Right lobe of liver (tissue), 6 donors: ENCODE measurements around the gene ESRP2. TPM values are rescaled to one million over a fixed set of nuclear protein-coding genes. Genes with fewer than 3 reads are reported as not detected.

ENCODE experiments used
- ATAC-seq, 4 donors: fragments of 200-7000 bp; cut with Tn5 transposase; one replicate each; pipeline ENCODE4 v1.9.1; 2020; ENCODE audit warnings: mild to moderate bottlenecking in 4 of 4, moderate library complexity in 4 of 4
- DNase-seq, 3 donors: peaks; one replicate each; pipeline ENCODE4 v3.0.0-alpha.2; 2020
- H3K27ac ChIP-seq, 3 donors: fragments of 200-600 bp; one replicate each; pipeline ENCODE4 v1.8.0; 2022
- H3K27me3 ChIP-seq, 2 donors: fragments of 200-600 bp; one replicate each; pipeline ENCODE4 v1.8.0; 2022
- H3K36me3 ChIP-seq, 4 donors: fragments of 200-600 bp; sonication (generic) in 1 of 4; one replicate each; pipeline versions ENCODE4 v1.5.1 to v1.8.0; 2017 to 2022; ENCODE audit warnings: control low read depth in 1 of 4
- H3K4me1 ChIP-seq, 4 donors: fragments of 200-600 bp; sonication (generic) in 1 of 4; one replicate each; pipeline versions ENCODE4 v1.5.1 to v1.8.0; 2017 to 2022; ENCODE audit warnings: control low read depth in 1 of 4
- H3K4me3 ChIP-seq, 3 donors: fragments of 200-600 bp; one replicate each; pipeline ENCODE4 v1.8.0; 2022
- H3K9me3 ChIP-seq, 4 donors: fragments of 200-600 bp; sonication (generic) in 1 of 4; one replicate each; pipeline versions ENCODE4 v1.5.1 to v1.8.0; 2017 to 2022; ENCODE audit warnings: control low read depth in 1 of 4
- POLR2A ChIP-seq: fragments of 450-650 bp; IDR thresholded peaks from one replicate; pipeline ENCODE4 v1.6.1; 2017; ENCODE audit warnings: antibody characterized with exemption, mild to moderate bottlenecking
- WGBS: methylation state at CpG from one replicate; pipeline ENCODE4 v1.1.6; 2018; ENCODE audit warnings: low coverage, low lambda C conversion rate; ENCODE audit not compliant: insufficient coverage; ENCODE audit errors: missing lambda C conversion rate; 5-methylcytosine and 5-hydroxymethylcytosine counted together
- intact Hi-C, 2 donors: fragments of 100-400 bp; cut with DNase I; formaldehyde crosslinking; loops; one replicate each; pipeline versions ENCODE4 v1.11.2 to v1.14.1; 2022
- microRNA-seq, 2 donors: library from miRNA; unstranded; fragments of <30 nt; microRNA quantifications; one replicate each; pipeline ENCODE4, GENCODE V29; 2019 to 2020
- small RNA-seq, 2 experiments: library from RNA; depleted of rRNA; stranded (forward); fragments of <200 nt; gene quantifications; one replicate each; pipeline ENCODE3, GENCODE V24; 2016
- total RNA-seq, 6 experiments: library from RNA; depleted of rRNA in 2 of 6; stranded (reverse); fragments of >200 nt in 2 of 6; fragmentation: NEBNext Ultra II Directional in 3 of 6; extraction: Animal tissue kit (Norgen Biotek cat#: 25700) in 3 of 6; gene quantifications; one replicate each; pipeline versions ENCODE4 v1.1.0 to v1.2.4, GENCODE V29; 2016 to 2023
- TF ChIP-seq, protein P1 (sequence below), 4 donors: fragments of 200-600 bp in 3 of 4; fragments of 450-650 bp in 1 of 4; IDR thresholded peaks; one replicate each; pipeline versions ENCODE4 v1.5.1 to v1.8.0; 2016 to 2022; ENCODE audit warnings: antibody characterized with exemption in 4 of 4, mild to moderate bottlenecking in 2 of 4
- donor health status: DM: no; HTN: yes; CAD: no.
- donor health status: DM: no; HTN: no; CAD: no.
- donor health status: DM: no; HTN: no; CAD: no.
- donor health status: DM: no; HTN: yes; CAD: no.
- donor health status: DM: no; HTN: yes; CAD: no.

The ESRP2 gene
- total RNA-seq, 6 experiments from 2014 or later, result 44.8 to 102 (median 57.9) TPM

DNA sequence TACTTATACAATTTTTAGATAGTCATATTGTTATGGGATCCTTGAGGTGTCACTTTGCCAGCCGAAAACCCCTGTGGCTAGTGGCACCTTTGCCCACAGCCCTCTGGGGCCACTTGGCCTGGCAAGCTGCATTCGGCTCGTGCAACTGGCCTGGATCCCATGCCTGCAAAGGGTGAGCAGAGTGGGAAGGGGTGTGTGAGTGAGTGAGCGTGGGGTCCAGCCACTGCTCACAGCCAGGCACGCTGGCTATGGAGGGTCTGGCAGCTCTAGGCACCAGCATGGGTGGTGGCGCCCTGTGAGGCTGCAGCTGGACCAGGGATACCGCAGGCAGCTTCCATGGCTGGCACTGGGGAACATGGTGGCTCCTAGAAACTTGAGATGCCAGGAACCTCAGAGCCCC lies 49.0 kb downstream of the ESRP2 start:
- Histone ChIP-seq H3K4me3 (no peak overlapping the region), H3K27me3 (no peaks in the 10 kb centered on the region), H3K27ac (no peak overlapping the region), H3K4me1 (no peaks in the 10 kb centered on the region), H3K9me3 (no peaks in the 10 kb centered on the region), H3K36me3 (peaks cover 0 to 60% (median 16%) of the 10 kb centered on the region in 4 donors)
- WGBS, result 100% methylated on average over 1 of the region's 7 CpGs
- ATAC-seq (peak in 1 of 4 donors; percentile 22), DNase-seq (no peak)
- intact Hi-C loops, result no loop called here
- TF ChIP-seq, protein P1, sequence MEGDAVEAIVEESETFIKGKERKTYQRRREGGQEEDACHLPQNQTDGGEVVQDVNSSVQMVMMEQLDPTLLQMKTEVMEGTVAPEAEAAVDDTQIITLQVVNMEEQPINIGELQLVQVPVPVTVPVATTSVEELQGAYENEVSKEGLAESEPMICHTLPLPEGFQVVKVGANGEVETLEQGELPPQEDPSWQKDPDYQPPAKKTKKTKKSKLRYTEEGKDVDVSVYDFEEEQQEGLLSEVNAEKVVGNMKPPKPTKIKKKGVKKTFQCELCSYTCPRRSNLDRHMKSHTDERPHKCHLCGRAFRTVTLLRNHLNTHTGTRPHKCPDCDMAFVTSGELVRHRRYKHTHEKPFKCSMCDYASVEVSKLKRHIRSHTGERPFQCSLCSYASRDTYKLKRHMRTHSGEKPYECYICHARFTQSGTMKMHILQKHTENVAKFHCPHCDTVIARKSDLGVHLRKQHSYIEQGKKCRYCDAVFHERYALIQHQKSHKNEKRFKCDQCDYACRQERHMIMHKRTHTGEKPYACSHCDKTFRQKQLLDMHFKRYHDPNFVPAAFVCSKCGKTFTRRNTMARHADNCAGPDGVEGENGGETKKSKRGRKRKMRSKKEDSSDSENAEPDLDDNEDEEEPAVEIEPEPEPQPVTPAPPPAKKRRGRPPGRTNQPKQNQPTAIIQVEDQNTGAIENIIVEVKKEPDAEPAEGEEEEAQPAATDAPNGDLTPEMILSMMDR (IDR thresholded peaks at IDR 0.05), result no peak
- TF ChIP-seq POLR2A, result no peak

GRCh38 chr16:68183046-68183445 lies 52.9 kb downstream of the ESRP2 start:
- ATAC-seq (no peak), DNase-seq (no peak)
- Histone ChIP-seq H3K9me3 (no peaks in the 10 kb centered on the region), H3K4me1 (no peaks in the 10 kb centered on the region), H3K4me3 (no peak overlapping the region), H3K27ac (no peak overlapping the region), H3K36me3 (peaks cover 0 to 72% (median 11%) of the 10 kb centered on the region in 4 donors), H3K27me3 (no peaks in the 10 kb centered on the region)
- intact Hi-C loops, result no loop called here
- TF ChIP-seq, protein P1 (IDR thresholded peaks at IDR 0.05), result no peak
- TF ChIP-seq POLR2A, result no peak
- WGBS, result 90% methylated on average over 3 of the region's 3 CpGs

- Histone ChIP-seq H3K27me3 (no peaks in the 10 kb centered on the region), H3K4me1 (no peaks in the 10 kb centered on the region), H3K27ac (no peak overlapping the region), H3K4me3 (no peak overlapping the region), H3K9me3 (no peaks in the 10 kb centered on the region), H3K36me3 (peaks cover 0 to 77% (median 11%) of the 10 kb centered on the region in 4 donors)
- WGBS, result 71% methylated on average over 3 of the region's 4 CpGs
- intact Hi-C loops, result no loop called here
- no peak for DNase-seq
- no peak for TF ChIP-seq POLR2A
- TF ChIP-seq, protein P1 (IDR thresholded peaks at IDR 0.05), result no peak
- ATAC-seq, result no peak
Measured at GRCh38 chr16:68179855-68180254, 56.1 kb downstream of the ESRP2 start.

DNA sequence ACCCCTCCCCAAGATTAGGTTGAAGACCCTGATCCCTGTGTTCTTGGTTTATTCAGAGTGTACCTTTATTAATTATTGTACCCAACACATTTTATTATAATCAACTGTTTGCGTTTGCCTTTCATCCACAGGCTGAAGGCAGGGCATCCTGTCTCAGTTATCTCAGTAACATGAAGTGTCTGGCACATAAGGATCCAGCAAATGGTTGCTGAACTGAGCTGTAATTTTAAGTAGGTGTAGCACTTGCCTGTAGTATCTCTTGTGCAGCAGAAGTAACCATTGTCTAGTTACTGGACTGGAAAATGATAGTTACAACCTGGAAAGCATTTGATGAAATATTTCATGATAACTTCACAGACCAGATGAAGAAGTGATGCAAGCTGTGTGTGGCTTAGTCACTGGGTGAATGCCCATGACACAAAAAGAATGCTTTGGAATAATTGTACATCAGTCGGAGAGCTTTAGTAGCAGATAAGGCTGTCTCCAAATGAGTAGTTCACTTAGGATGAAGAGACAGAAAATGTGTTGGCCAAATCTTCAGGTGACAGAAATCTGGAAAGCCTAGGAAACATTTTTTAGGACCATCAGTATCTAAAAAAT lies 56.6 kb downstream of the ESRP2 start:
- intact Hi-C loops, result no loop called here
- DNase-seq, result no peak
- no peak overlapping the region for H3K4me3 ChIP-seq
- WGBS, result 81% methylated on average over 2 of the region's 2 CpGs
- H3K4me1 ChIP-seq, result no peaks in the 10 kb centered on the region
- ATAC-seq, result no peak
- peaks cover 0 to 79% (median 13%) of the 10 kb centered on the region in 4 donors for H3K36me3 ChIP-seq
- no peak for TF ChIP-seq POLR2A
- no peak overlapping the region for H3K27ac ChIP-seq
- no peaks in the 10 kb centered on the region for H3K27me3 ChIP-seq
- H3K9me3 ChIP-seq, result no peaks in the 10 kb centered on the region

Small RNAs within 50 kb of the gene (microRNA-seq; reads per million reads assigned to microRNA genes)
- 0 to 0.29 reads per million in 2 donors for gene MIR6773

Small RNAs within 50 kb of the gene (small RNA-seq; reads per million reads assigned to genes)
- gene RF00554 (0 reads per million in 2 experiments), gene RNU6-1262P (0 reads per million in 2 experiments)

Other genes with a start within 250 kb of the ESRP2 start
- gene DPEP2, start 236.6 kb downstream of the ESRP2 start, total RNA-seq, result 1 to 10 TPM in 5 of 6 experiments, under 1 TPM in 1; 0.93 to 2.3 (median 1.6) TPM
- not detected for gene DPEP2NB, start 220.2 kb downstream of the ESRP2 start, total RNA-seq
- 1 to 10 TPM; 5.4 to 10.0 (median 6.3) TPM for gene DDX28, start 212.9 kb downstream of the ESRP2 start, total RNA-seq
- gene DUS2, start 212.8 kb downstream of the ESRP2 start, total RNA-seq, result 10 to 100 TPM in 2 of 6 experiments, 1 to 10 TPM in 4; 7.9 to 16.4 (median 9.2) TPM
- gene NFATC3, start 150.8 kb downstream of the ESRP2 start, total RNA-seq, result 10 to 100 TPM; 19.9 to 30.1 (median 25.1) TPM
- 10 to 100 TPM in 5 of 6 experiments, 1 to 10 TPM in 1; 9.7 to 21.2 (median 13.7) TPM for gene PLA2G15, start 9.2 kb upstream of the ESRP2 start, total RNA-seq
- 1 to 10 TPM; 1.6 to 9.6 (median 4.5) TPM for gene SLC7A6, start 28.4 kb upstream of the ESRP2 start, total RNA-seq
- 1 to 10 TPM; 4.0 to 5.4 (median 4.8) TPM for gene SLC7A6OS, start 74.8 kb upstream of the ESRP2 start, total RNA-seq
- gene PRMT7, start 74.9 kb upstream of the ESRP2 start, total RNA-seq, result 10 to 100 TPM; 13.1 to 28.3 (median 21.1) TPM
- gene SMPD3, start 212.4 kb upstream of the ESRP2 start, total RNA-seq, result 10 to 100 TPM in 2 of 6 experiments, 1 to 10 TPM in 2, under 1 TPM in 2; 0.18 to 27.2 (median 5.0) TPM